Stimulated activated CD8-positive, alpha-beta memory T cell treated with anti-CD3 and anti-CD28 coated beads, Interleukin-4, amount 100 ng/mL, for 48 hours (primary cell): Measurements from ENCODE around the gene MED16.
"Not testable (repeated sequence)": the region's sequence is repeated elsewhere in the genome, so short reads cannot be mapped to it uniquely, and the experiment has no call there.

Source experiments
- DNase-seq: peaks from one replicate; pipeline ENCODE4 v3.0.0-alpha.2; 2020

MED16 gene

GRCh38 chr19:821825-822503 lies 71.0 kb downstream of the MED16 start, which contains the start of gene PLPPR3:
Gene PLPPR3, minus strand, starts transcription at chr19:821955. Its CDS starts 396 bp downstream, at chr19:821559.
- no peak for DNase-seq

GRCh38 chr19:821231-821824 lies 71.7 kb downstream of the MED16 start:
- no peak for DNase-seq

GRCh38 chr19:820212-820611 lies 72.8 kb downstream of the MED16 start:
- DNase-seq, result not testable (repeated sequence)
